ENCODE results near the gene CD82.

DNA sequence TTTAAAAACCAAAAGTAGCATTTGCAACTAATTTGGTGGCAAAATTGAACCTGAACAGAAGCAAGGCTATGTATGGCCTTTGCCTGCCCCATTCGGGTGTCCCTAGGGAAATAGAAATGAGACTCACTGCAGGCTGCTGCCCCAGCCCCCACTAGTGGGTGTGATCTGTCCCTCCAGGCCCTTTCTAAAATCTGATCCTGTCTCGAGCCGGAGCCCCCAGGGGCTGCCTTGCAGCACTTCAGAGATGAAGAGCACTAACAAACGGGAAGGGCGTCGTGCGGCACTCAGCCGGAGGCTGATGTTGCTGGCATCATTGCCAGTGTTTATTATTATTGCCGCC, 43.2 kb downstream of the CD82 start:
- no peak for TF ChIP-seq POLR2A (IDR thresholded peaks at IDR 0.05)
- TF ChIP-seq, protein P1, sequence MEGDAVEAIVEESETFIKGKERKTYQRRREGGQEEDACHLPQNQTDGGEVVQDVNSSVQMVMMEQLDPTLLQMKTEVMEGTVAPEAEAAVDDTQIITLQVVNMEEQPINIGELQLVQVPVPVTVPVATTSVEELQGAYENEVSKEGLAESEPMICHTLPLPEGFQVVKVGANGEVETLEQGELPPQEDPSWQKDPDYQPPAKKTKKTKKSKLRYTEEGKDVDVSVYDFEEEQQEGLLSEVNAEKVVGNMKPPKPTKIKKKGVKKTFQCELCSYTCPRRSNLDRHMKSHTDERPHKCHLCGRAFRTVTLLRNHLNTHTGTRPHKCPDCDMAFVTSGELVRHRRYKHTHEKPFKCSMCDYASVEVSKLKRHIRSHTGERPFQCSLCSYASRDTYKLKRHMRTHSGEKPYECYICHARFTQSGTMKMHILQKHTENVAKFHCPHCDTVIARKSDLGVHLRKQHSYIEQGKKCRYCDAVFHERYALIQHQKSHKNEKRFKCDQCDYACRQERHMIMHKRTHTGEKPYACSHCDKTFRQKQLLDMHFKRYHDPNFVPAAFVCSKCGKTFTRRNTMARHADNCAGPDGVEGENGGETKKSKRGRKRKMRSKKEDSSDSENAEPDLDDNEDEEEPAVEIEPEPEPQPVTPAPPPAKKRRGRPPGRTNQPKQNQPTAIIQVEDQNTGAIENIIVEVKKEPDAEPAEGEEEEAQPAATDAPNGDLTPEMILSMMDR (IDR thresholded peaks at IDR 0.05): no peak
